HCT116 (cell line): Measurements from ENCODE around the gene OR7C1.
"Not testable (repeated sequence)": the region's sequence is repeated elsewhere in the genome, so short reads cannot be mapped to it uniquely, and the experiment has no call there.

Experiments
- EZH2 ChIP-seq: fragments of 200-600 bp; sonication (generic); IDR thresholded peaks from 2 replicates; pipeline ENCODE4 v1.6.1; 2017; ENCODE audit warnings: antibody characterized with exemption, mixed run types
- POLR2AphosphoS5 ChIP-seq: IDR thresholded peaks from 2 replicates; pipeline ENCODE4 v1.6.1; 2011; ENCODE audit warnings: mild to moderate bottlenecking, low read depth, low read length, moderate library complexity
- TCF7L2 ChIP-seq: IDR thresholded peaks from 2 replicates; pipeline ENCODE4 v1.7.0; 2011; ENCODE audit warnings: borderline replicate concordance, inconsistent platforms; ENCODE audit not compliant: insufficient read depth, insufficient read length; ENCODE audit errors: extremely low read depth
- TF ChIP-seq, protein P1 (sequence below), 3 experiments: fragments of 200-600 bp in 1 of 3; sonication (generic) in 1 of 3; IDR thresholded peaks in 2 of 3; conservative IDR thresholded peaks in 1 of 3; 2 replicates each; pipeline ENCODE4 v1.5.1; 2012 to 2017; ENCODE audit warnings: low read depth in 2 of 3, low read length in 2 of 3, antibody characterized with exemption in 1 of 3, borderline replicate concordance in 1 of 3, control low read depth in 1 of 3, mild to moderate bottlenecking in 1 of 3, mixed read lengths in 1 of 3, mixed run types in 1 of 3, moderate library complexity in 1 of 3; ENCODE audit not compliant: insufficient read depth in 1 of 3
- TF ChIP-seq, protein P2 (sequence below): IDR thresholded peaks from 2 replicates; pipeline ENCODE4 v1.6.1; 2012; ENCODE audit warnings: low read depth

DNA sequence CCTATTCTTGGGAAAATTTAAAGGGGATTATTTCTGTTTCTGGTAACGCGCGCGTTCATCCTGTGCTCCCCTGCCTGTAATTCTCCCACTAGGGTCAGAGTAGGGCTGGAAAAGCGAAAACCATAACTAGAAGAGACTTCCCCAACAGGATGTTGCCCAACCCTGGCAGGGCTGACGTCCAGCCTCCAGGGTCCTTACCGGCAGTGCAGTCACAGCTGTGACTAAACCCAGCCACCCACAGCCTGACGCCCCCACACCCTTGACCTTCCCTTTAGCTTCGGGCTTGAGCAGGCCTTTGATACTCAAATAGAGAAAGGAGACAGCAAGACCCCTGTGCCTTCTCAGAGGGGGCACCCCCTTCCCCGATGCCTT lies 50.3 kb downstream of the OR7C1 start:
- TF ChIP-seq EZH2, POLR2AphosphoS5, TCF7L2: not testable (repeated sequence)
- TF ChIP-seq, protein P1, sequence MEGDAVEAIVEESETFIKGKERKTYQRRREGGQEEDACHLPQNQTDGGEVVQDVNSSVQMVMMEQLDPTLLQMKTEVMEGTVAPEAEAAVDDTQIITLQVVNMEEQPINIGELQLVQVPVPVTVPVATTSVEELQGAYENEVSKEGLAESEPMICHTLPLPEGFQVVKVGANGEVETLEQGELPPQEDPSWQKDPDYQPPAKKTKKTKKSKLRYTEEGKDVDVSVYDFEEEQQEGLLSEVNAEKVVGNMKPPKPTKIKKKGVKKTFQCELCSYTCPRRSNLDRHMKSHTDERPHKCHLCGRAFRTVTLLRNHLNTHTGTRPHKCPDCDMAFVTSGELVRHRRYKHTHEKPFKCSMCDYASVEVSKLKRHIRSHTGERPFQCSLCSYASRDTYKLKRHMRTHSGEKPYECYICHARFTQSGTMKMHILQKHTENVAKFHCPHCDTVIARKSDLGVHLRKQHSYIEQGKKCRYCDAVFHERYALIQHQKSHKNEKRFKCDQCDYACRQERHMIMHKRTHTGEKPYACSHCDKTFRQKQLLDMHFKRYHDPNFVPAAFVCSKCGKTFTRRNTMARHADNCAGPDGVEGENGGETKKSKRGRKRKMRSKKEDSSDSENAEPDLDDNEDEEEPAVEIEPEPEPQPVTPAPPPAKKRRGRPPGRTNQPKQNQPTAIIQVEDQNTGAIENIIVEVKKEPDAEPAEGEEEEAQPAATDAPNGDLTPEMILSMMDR (IDR thresholded peaks at IDR 0.05 in 2 of 3, conservative IDR thresholded peaks at IDR 0.05 in 1 of 3; ENCODE audit: borderline replicate concordance in 1 of 3, insufficient read depth in 1 of 3, low read depth in 2 of 3, low read length in 2 of 3): not testable (repeated sequence)
- TF ChIP-seq, protein P2, sequence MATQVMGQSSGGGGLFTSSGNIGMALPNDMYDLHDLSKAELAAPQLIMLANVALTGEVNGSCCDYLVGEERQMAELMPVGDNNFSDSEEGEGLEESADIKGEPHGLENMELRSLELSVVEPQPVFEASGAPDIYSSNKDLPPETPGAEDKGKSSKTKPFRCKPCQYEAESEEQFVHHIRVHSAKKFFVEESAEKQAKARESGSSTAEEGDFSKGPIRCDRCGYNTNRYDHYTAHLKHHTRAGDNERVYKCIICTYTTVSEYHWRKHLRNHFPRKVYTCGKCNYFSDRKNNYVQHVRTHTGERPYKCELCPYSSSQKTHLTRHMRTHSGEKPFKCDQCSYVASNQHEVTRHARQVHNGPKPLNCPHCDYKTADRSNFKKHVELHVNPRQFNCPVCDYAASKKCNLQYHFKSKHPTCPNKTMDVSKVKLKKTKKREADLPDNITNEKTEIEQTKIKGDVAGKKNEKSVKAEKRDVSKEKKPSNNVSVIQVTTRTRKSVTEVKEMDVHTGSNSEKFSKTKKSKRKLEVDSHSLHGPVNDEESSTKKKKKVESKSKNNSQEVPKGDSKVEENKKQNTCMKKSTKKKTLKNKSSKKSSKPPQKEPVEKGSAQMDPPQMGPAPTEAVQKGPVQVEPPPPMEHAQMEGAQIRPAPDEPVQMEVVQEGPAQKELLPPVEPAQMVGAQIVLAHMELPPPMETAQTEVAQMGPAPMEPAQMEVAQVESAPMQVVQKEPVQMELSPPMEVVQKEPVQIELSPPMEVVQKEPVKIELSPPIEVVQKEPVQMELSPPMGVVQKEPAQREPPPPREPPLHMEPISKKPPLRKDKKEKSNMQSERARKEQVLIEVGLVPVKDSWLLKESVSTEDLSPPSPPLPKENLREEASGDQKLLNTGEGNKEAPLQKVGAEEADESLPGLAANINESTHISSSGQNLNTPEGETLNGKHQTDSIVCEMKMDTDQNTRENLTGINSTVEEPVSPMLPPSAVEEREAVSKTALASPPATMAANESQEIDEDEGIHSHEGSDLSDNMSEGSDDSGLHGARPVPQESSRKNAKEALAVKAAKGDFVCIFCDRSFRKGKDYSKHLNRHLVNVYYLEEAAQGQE: not testable (repeated sequence)
